Stimulated activated naive B cell treated with anti-CD40 and anti-IgM and Interleukin-4, amounts not matched to agents 10 μg/mL and 1 μg/mL and 100 μg/mL, for 72 hours (primary cell): ENCODE measurements around the gene BCAT1.
A peak's percentile ranks its signal among the peaks of the same experiment; 100 is the strongest.

Experiments used
- ATAC-seq, 2 donors: fragments of 150-1000 bp; cut with Tn5 transposase; replicated peaks; 2 replicates each; pipeline ENCODE4 v1.10.0; 2021; ENCODE audit warnings: moderate library complexity in 1 of 2
- DNase-seq: peaks from one replicate; pipeline ENCODE4 v3.0.0; 2021
- H3K27ac Mint-ChIP-seq: one replicate; pipeline ENCODE4 v1.8.0; 2022; ENCODE audit warnings: mild to moderate bottlenecking, mixed read lengths
- H3K27me3 Mint-ChIP-seq, 2 donors: one replicate each; pipeline ENCODE4 v1.8.0; 2022; ENCODE audit warnings: mixed read lengths in 2 of 2
- H3K36me3 Mint-ChIP-seq, 2 donors: one replicate each; pipeline ENCODE4 v1.8.0; 2022; ENCODE audit warnings: mixed read lengths in 2 of 2, mild to moderate bottlenecking in 1 of 2
- H3K4me1 Mint-ChIP-seq, 2 donors: one replicate each; pipeline ENCODE4 v1.8.0; 2022; ENCODE audit warnings: mixed read lengths in 2 of 2, mild to moderate bottlenecking in 1 of 2
- H3K4me3 Mint-ChIP-seq, 2 donors: one replicate each; pipeline ENCODE4 v1.8.0; 2022; ENCODE audit warnings: mild to moderate bottlenecking in 2 of 2, mixed read lengths in 2 of 2, moderate library complexity in 1 of 2
- H3K9me3 Mint-ChIP-seq, 2 donors: one replicate each; pipeline ENCODE4 v1.8.0; 2022; ENCODE audit warnings: mixed read lengths in 2 of 2, mild to moderate bottlenecking in 1 of 2

Gene BCAT1, protein sequence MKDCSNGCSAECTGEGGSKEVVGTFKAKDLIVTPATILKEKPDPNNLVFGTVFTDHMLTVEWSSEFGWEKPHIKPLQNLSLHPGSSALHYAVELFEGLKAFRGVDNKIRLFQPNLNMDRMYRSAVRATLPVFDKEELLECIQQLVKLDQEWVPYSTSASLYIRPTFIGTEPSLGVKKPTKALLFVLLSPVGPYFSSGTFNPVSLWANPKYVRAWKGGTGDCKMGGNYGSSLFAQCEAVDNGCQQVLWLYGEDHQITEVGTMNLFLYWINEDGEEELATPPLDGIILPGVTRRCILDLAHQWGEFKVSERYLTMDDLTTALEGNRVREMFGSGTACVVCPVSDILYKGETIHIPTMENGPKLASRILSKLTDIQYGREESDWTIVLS

GRCh38 chr12:24948757-24949722 lies at the start of gene BCAT1:
TSS of gene BCAT1 (minus strand) at chr12:24949101. CDS start at chr12:24948932, 169 bp downstream.
- peak within 1 kb of the TSS; percentile 95 to 98 for H3K4me3 Mint-ChIP-seq
- H3K27ac Mint-ChIP-seq: peak within 1 kb of the TSS; percentile 97
- peak; percentile 70 to 75 for ATAC-seq
- peaks cover 0 to 3% of the 10 kb centered on the region in 2 donors for H3K27me3 Mint-ChIP-seq
- H3K4me1 Mint-ChIP-seq: peaks cover 39 to 64% of the 10 kb centered on the region in 2 donors
- no peaks in the 10 kb centered on the region for H3K9me3 Mint-ChIP-seq
- DNase-seq: peak; percentile 49
- peaks cover 5 to 13% of the 10 kb centered on the region in 2 donors for H3K36me3 Mint-ChIP-seq

DNA sequence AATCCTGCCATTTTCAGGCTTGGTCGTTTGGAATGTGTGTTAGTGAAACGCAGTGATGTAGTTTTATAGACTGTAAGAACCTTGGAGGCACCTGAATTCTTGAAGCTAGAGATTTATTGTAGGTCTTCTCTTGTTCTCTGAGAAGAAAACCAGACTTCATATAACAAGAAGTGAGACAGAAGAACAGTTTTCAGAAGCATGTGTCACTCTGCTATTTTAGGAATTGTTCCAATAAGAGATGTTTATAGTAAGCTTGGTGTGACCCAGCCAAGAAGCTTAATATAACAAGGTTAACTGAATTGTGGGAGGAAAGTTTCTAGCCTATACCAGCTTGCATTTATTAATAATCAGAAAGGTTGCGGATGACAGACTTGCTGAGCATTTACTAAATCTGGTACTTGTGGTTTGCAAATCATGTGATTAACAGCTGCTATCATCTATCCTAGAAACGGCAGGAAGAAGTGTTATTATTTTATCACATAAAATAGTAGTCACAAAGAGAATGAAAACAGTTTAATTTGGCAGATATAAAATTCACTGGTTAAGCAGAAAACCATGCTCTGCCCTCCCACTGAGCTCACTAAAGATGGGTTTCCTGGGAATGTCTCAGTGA lies 49.2 kb upstream of the BCAT1 start:
- ATAC-seq: peak; percentile 88 to 89
- Mint-ChIP-seq H3K36me3 (no peaks in the 10 kb centered on the region), H3K27me3 (no peaks in the 10 kb centered on the region), H3K4me1 (peaks cover 41 to 74% of the 10 kb centered on the region in 2 donors), H3K27ac (peak overlapping the region; percentile 96), H3K9me3 (no peaks in the 10 kb centered on the region), H3K4me3 (peak overlapping the region; percentile 73)
- no peak for DNase-seq

DNA sequence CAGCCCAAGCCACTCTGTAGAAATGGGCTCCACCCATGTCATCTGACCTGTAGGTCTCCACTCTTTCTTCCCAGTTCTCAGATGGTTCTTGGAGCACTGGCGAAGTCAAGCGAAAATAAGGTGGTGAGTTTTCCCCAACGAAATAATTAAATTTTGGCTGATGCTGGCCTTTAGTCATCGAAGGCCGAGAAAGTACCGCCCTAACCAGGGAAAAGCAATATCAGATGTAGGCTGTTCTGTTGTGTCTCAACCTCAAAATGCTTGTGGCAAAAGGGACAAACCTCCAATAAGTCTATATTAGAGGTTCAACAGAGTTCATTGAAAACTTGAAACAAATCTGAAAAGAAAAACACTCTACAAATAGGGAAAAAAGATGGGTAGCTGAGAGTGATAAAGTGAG lies 48.6 kb upstream of the BCAT1 start:
- Mint-ChIP-seq H3K27me3 (no peaks in the 10 kb centered on the region), H3K27ac (peak overlapping the region; percentile 96), H3K9me3 (no peaks in the 10 kb centered on the region), H3K36me3 (no peaks in the 10 kb centered on the region), H3K4me3 (peak overlapping the region; percentile 73), H3K4me1 (peaks cover 39 to 71% of the 10 kb centered on the region in 2 donors)
- peak; percentile 12 to 17 for ATAC-seq
- no peak for DNase-seq

- Mint-ChIP-seq H3K27ac (peak overlapping the region; percentile 91), H3K9me3 (no peaks in the 10 kb centered on the region), H3K27me3 (no peaks in the 10 kb centered on the region), H3K4me1 (peaks cover 40 to 67% of the 10 kb centered on the region in 2 donors), H3K36me3 (no peaks in the 10 kb centered on the region), H3K4me3 (peak overlapping the region; percentile 61 to 67)
- DNase-seq: no peak
- ATAC-seq: peak in 1 of 2 donors; percentile 14
Measured at GRCh38 chr12:24996820-24997219, 47.9 kb upstream of the BCAT1 start.

GRCh38 chr12:24996102-24996797 lies 47.3 kb upstream of the BCAT1 start:
- peak overlapping the region; percentile 61 to 67 for H3K4me3 Mint-ChIP-seq
- H3K36me3 Mint-ChIP-seq: no peaks in the 10 kb centered on the region
- peaks cover 38 to 67% of the 10 kb centered on the region in 2 donors for H3K4me1 Mint-ChIP-seq
- DNase-seq (peak; percentile 29), ATAC-seq (peak; percentile 51 to 58)
- H3K9me3 Mint-ChIP-seq: no peaks in the 10 kb centered on the region
- H3K27me3 Mint-ChIP-seq: no peaks in the 10 kb centered on the region
- peak overlapping the region; percentile 91 for H3K27ac Mint-ChIP-seq

DNA sequence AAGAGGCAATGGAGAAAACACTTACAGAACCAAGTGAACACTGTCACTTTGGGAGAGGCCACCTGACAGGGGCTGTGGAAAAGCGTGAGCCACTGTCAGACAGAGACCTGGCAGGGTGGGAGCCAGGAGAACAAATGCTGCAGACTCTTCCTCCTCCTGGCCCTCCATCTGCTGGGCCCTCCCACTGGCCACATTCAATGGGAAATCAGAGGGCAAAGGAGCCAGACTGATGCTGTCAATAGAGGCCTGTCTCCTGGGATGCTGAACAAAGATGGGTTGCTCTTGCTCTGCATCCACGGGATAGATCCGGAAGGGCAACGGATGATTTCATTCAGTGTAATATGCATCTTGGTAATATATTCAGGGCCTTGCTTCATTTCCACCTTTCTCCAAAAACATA lies 44.9 kb upstream of the BCAT1 start:
- ATAC-seq (no peak), DNase-seq (no peak)
- Mint-ChIP-seq H3K27ac (peak overlapping the region; percentile 44), H3K9me3 (no peaks in the 10 kb centered on the region), H3K4me1 (peaks cover 29 to 52% of the 10 kb centered on the region in 2 donors), H3K27me3 (no peaks in the 10 kb centered on the region), H3K4me3 (peak overlapping the region; percentile 9 to 12), H3K36me3 (no peaks in the 10 kb centered on the region)

GRCh38 chr12:24991209-24992049 lies 42.5 kb upstream of the BCAT1 start:
- ATAC-seq: peak; percentile 73 to 78
- no peaks in the 10 kb centered on the region for H3K27me3 Mint-ChIP-seq
- no peak overlapping the region for H3K27ac Mint-ChIP-seq
- peaks cover 21 to 36% of the 10 kb centered on the region in 2 donors for H3K4me1 Mint-ChIP-seq
- DNase-seq: no peak
- H3K36me3 Mint-ChIP-seq: no peaks in the 10 kb centered on the region
- H3K9me3 Mint-ChIP-seq: no peaks in the 10 kb centered on the region
- no peak overlapping the region for H3K4me3 Mint-ChIP-seq

GRCh38 chr12:24989216-24989615 lies 40.3 kb upstream of the BCAT1 start:
- ATAC-seq (no peak), DNase-seq (no peak)
- no peaks in the 10 kb centered on the region for H3K27me3 Mint-ChIP-seq
- no peaks in the 10 kb centered on the region for H3K36me3 Mint-ChIP-seq
- no peak overlapping the region for H3K27ac Mint-ChIP-seq
- peaks cover 11 to 22% of the 10 kb centered on the region in 2 donors for H3K4me1 Mint-ChIP-seq
- H3K9me3 Mint-ChIP-seq: no peaks in the 10 kb centered on the region
- no peak overlapping the region for H3K4me3 Mint-ChIP-seq

DNA sequence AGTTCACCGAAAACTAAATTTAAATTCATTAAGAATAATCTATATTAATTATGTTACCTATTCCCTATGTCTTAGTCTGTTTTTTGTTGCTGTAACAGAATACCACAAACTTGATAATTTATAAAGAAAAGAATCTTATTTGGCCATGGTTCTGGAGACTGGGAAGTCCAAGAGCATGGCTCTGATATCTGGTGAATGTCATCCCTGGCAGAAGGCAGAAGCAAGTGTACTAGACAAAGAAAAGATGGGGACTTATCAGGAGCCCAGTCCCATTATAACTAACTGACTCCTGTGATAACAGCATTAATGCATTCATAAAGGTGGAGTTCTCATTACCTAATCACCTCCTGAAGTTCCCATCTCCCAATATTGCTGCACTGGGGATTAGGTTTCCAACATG lies 33.3 kb upstream of the BCAT1 start:
- no peak overlapping the region for H3K4me3 Mint-ChIP-seq
- peaks cover 4 to 5% of the 10 kb centered on the region in 2 donors for H3K36me3 Mint-ChIP-seq
- no peak for DNase-seq
- no peak for ATAC-seq
- H3K4me1 Mint-ChIP-seq: peaks cover 5 to 9% of the 10 kb centered on the region in 2 donors
- no peak overlapping the region for H3K27ac Mint-ChIP-seq
- H3K9me3 Mint-ChIP-seq: peaks cover 8 to 11% of the 10 kb centered on the region in 2 donors
- no peaks in the 10 kb centered on the region for H3K27me3 Mint-ChIP-seq

GRCh38 chr12:24979976-24980730 lies 31.3 kb upstream of the BCAT1 start:
- Mint-ChIP-seq H3K4me1 (peaks cover 5 to 9% of the 10 kb centered on the region in 2 donors), H3K9me3 (peaks cover 8 to 11% of the 10 kb centered on the region in 2 donors), H3K27me3 (no peaks in the 10 kb centered on the region), H3K36me3 (peaks cover 4 to 5% of the 10 kb centered on the region in 2 donors), H3K27ac (no peak overlapping the region), H3K4me3 (no peak overlapping the region)
- no peak for DNase-seq
- no peak for ATAC-seq

- Mint-ChIP-seq H3K27me3 (no peaks in the 10 kb centered on the region), H3K36me3 (peaks cover 4 to 5% of the 10 kb centered on the region in 2 donors), H3K4me3 (no peak overlapping the region), H3K9me3 (peaks cover 8 to 11% of the 10 kb centered on the region in 2 donors), H3K27ac (no peak overlapping the region), H3K4me1 (peaks cover 5 to 9% of the 10 kb centered on the region in 2 donors)
- ATAC-seq (peak in 1 of 2 donors; percentile 73), DNase-seq (no peak)
Measured at GRCh38 chr12:24979329-24979728, 30.4 kb upstream of the BCAT1 start.

DNA sequence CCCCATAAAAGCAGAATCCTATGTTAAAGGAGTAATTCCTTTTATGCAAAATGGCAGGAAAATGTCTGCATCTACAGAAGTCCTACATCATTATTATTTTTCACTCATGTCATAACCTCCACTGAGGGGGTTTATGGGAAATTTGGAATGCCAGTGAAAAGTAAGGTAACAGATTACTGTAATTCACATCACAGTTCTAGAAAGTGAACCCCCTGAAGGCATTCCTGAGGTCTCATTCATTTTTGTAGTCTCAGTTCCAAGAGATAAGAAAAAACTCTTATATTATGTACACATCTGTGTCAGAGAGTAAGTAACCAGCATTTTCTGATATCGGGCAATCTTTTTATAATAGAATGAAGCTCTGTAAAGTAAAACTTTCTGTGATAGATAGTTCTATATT lies 28.8 kb upstream of the BCAT1 start:
- ATAC-seq (no peak), DNase-seq (no peak)
- Mint-ChIP-seq H3K27me3 (no peaks in the 10 kb centered on the region), H3K4me3 (no peak overlapping the region), H3K9me3 (peaks cover 5 to 9% of the 10 kb centered on the region in 2 donors), H3K27ac (no peak overlapping the region), H3K4me1 (peaks cover 5 to 9% of the 10 kb centered on the region in 2 donors), H3K36me3 (peaks cover 4 to 6% of the 10 kb centered on the region in 2 donors)
